HEK293 (cell line): ENCODE results near the gene GPR158.
A peak's percentile ranks its signal among the peaks of the same experiment; 100 is the strongest.

Experiments used
- CTCF ChIA-PET: fragments of 350-600 bp; formaldehyde crosslinking; extraction: SDS; loops from one replicate; lab custom pipeline; 2021; ENCODE audit warnings: antibody characterized with exemption; lab: Yijun Ruan, JAX
- POLR2A ChIA-PET: fragments of 300-600 bp; formaldehyde crosslinking; extraction: SDS; loops from one replicate; lab custom pipeline; 2020; ENCODE audit warnings: antibody characterized with exemption, inconsistent platforms; lab: Yijun Ruan, JAX
- H3K27ac ChIP-seq: fragments of 200-500 bp; sonication (Bioruptor generic); 2 replicates; pipeline ENCODE4 v1.5.1; 2014; ENCODE audit warnings: low read depth, low read length, control low read depth, inconsistent platforms; ENCODE audit errors: extremely low read depth
- H3K36me3 ChIP-seq, 2 experiments: fragments of 200-500 bp in 1 of 2; sonication (Bioruptor generic) in 1 of 2; 1 replicate in 1 of 2; 2 replicates in 1 of 2; pipeline ENCODE4 v1.5.1; 2014 to 2017; ENCODE audit warnings: inconsistent platforms in 2 of 2, low read length in 2 of 2; ENCODE audit not compliant: control insufficient read depth in 2 of 2, insufficient read depth in 1 of 2
- H3K4me1 ChIP-seq: fragments of 200-500 bp; sonication (Bioruptor generic); 2 replicates; pipeline ENCODE4 v1.5.1; 2014; ENCODE audit warnings: mild to moderate bottlenecking, low read length, inconsistent platforms; ENCODE audit not compliant: control insufficient read depth, insufficient read depth
- H3K4me3 ChIP-seq: 2 replicates; pipeline ENCODE4 v1.5.1; 2011; ENCODE audit warnings: low read depth, mild to moderate bottlenecking, control low read depth, low read length, moderate library complexity
- H3K9me3 ChIP-seq: fragments of 200-500 bp; sonication (Bioruptor generic); 2 replicates; pipeline ENCODE4 v1.5.1; 2014; ENCODE audit warnings: low read depth, low read length, inconsistent platforms; ENCODE audit not compliant: control insufficient read depth, insufficient read depth
- HOXA7 ChIP-seq: sonication (generic); formaldehyde crosslinking; IDR thresholded peaks from 2 replicates; pipeline ENCODE4 v1.8.1; 2022; ENCODE audit warnings: missing genetic modification reagents, borderline replicate concordance
- SETDB1 ChIP-seq: IDR thresholded peaks from one replicate; pipeline ENCODE4 v1.6.1; 2017; ENCODE audit warnings: mild to moderate bottlenecking, low read length, moderate library complexity, mixed read lengths; ENCODE audit not compliant: insufficient read length
- SP7 ChIP-seq: fragments of 450-650 bp; formaldehyde crosslinking; IDR thresholded peaks from 2 replicates; pipeline ENCODE4 v1.5.1; 2016; ENCODE audit warnings: missing biosample characterization, missing genetic modification characterization
- ZFP41 ChIP-seq: fragments of 450-650 bp; formaldehyde crosslinking; IDR thresholded peaks from 2 replicates; pipeline ENCODE4 v1.5.1; 2016; ENCODE audit warnings: missing biosample characterization, missing genetic modification characterization, borderline replicate concordance
- ZNF112 ChIP-seq: fragments of 450-650 bp; formaldehyde crosslinking; IDR thresholded peaks from 2 replicates; pipeline ENCODE4 v1.5.0; 2017; ENCODE audit warnings: missing biosample characterization, missing genetic modification characterization
- ZNF133 ChIP-seq: fragments of 450-650 bp; formaldehyde crosslinking; IDR thresholded peaks from 2 replicates; pipeline ENCODE4 v1.5.1; 2016; ENCODE audit warnings: missing biosample characterization, missing genetic modification characterization
- ZNF426 ChIP-seq: fragments of 450-650 bp; formaldehyde crosslinking; IDR thresholded peaks from 2 replicates; pipeline ENCODE4 v1.5.1; 2017; ENCODE audit warnings: missing biosample characterization, missing genetic modification characterization, mild to moderate bottlenecking, inconsistent platforms, moderate library complexity
- ZNF433 ChIP-seq: fragments of 450-650 bp; formaldehyde crosslinking; IDR thresholded peaks from 2 replicates; pipeline ENCODE4 v1.5.1; 2016; ENCODE audit warnings: missing biosample characterization, missing genetic modification characterization, low read depth
- ZNF501 ChIP-seq: fragments of 450-650 bp; formaldehyde crosslinking; IDR thresholded peaks from 2 replicates; pipeline ENCODE4 v1.5.1; 2016; ENCODE audit warnings: missing biosample characterization, missing genetic modification characterization
- ZNF561 ChIP-seq: fragments of 450-650 bp; IDR thresholded peaks from 2 replicates; pipeline ENCODE4 v1.5.1; 2018; ENCODE audit warnings: missing biosample characterization, missing genetic modification characterization, borderline replicate concordance
- ZNF600 ChIP-seq: fragments of 450-650 bp; formaldehyde crosslinking; IDR thresholded peaks from 2 replicates; pipeline ENCODE4 v1.5.1; 2016; ENCODE audit warnings: missing biosample characterization, missing genetic modification characterization
- ZNF629 ChIP-seq: fragments of 450-650 bp; formaldehyde crosslinking; IDR thresholded peaks from 2 replicates; pipeline ENCODE4 v1.5.1; 2017; ENCODE audit warnings: missing biosample characterization, missing genetic modification characterization
- ZNF768 ChIP-seq: fragments of 450-650 bp; formaldehyde crosslinking; IDR thresholded peaks from 2 replicates; pipeline ENCODE4 v1.5.1; 2018; ENCODE audit warnings: missing biosample characterization, mild to moderate bottlenecking, missing genetic modification characterization
- ZNF777 ChIP-seq: fragments of 450-650 bp; formaldehyde crosslinking; IDR thresholded peaks from 2 replicates; pipeline ENCODE4 v1.5.1; 2017; ENCODE audit warnings: missing biosample characterization, missing genetic modification characterization, borderline replicate concordance
- ZNF791 ChIP-seq: fragments of 450-650 bp; formaldehyde crosslinking; IDR thresholded peaks from 2 replicates; pipeline ENCODE4 v1.5.1; 2016; ENCODE audit warnings: missing biosample characterization, missing genetic modification characterization
- ZNF830 ChIP-seq: fragments of 450-650 bp; IDR thresholded peaks from 2 replicates; pipeline ENCODE4 v1.5.0; 2018; ENCODE audit warnings: missing biosample characterization, missing genetic modification characterization, low read depth, mild to moderate bottlenecking, moderate library complexity
- TF ChIP-seq, protein P1 (sequence below): fragments of 450-650 bp; formaldehyde crosslinking; IDR thresholded peaks from 2 replicates; pipeline ENCODE4 v1.5.1; 2016; ENCODE audit warnings: missing biosample characterization, missing genetic modification characterization
- TF ChIP-seq, protein P2 (sequence below): fragments of 450-650 bp; formaldehyde crosslinking; IDR thresholded peaks from 2 replicates; pipeline ENCODE4 v1.5.1; 2017; ENCODE audit warnings: missing biosample characterization, missing genetic modification characterization
- TF ChIP-seq, protein P3 (sequence below): fragments of 450-650 bp; formaldehyde crosslinking; IDR thresholded peaks from 2 replicates; pipeline ENCODE4 v1.5.1; 2017; ENCODE audit warnings: missing biosample characterization, mild to moderate bottlenecking, missing genetic modification characterization, moderate library complexity
- TF ChIP-seq, protein P4 (sequence below): fragments of 450-650 bp; formaldehyde crosslinking; IDR thresholded peaks from 2 replicates; pipeline ENCODE4 v1.5.1; 2017; ENCODE audit warnings: missing biosample characterization, missing genetic modification characterization
- TF ChIP-seq, protein P5 (sequence below): fragments of 450-650 bp; formaldehyde crosslinking; IDR thresholded peaks from 2 replicates; pipeline ENCODE4 v1.5.1; 2017; ENCODE audit warnings: missing biosample characterization, missing genetic modification characterization

Gene GPR158

DNA sequence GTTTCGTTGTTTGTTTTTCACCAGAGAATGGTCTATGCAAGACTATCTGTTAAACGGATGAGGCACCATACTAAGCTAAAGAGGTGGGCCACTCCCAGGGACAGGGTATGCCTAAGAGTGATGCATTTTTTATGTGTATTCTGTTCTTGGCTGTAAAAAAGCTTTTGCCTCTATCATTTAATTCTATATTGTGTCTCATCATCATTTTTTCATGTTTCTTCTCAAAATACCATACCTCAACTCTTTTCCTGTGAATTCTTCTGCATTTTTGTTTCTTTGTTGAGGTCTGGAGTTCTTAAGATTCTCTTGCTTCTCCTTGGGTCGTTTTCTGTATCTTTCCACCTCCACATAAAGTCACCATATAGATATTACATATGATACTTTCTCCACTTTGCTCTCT, 357.4 kb downstream of the GPR158 start (continued):
- no peak for TF ChIP-seq ZNF600 (tag by site-specific recombination)
- TF ChIP-seq, all 188 proteins: peak for 0

DNA sequence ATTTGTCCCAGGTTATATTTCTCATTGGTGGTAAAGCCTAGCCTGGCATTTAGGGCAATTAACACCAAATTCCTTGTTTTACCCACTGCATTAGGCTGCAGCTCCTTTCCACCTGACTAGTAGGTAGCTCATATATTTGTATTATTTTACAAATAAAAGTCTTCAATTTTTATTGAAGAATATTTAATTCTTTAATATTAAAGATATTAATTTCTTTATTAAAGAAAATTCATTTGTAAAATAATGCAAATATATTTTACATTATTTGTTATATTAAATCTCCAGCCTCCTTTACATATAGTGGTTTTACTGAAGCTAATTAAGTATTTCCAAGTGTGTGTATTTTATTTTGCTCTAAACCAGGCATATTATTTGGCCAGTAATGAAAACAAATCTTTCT, 361.2 kb downstream of the GPR158 start:
- CTCF ChIA-PET: interaction anchor here (0.5 to 0.7 kb wide), 2 partner anchors 87 to 318 kb away, joined by 3 to 4 read pairs; no protein-coding TSS in a partner anchor
- TF ChIP-seq ZNF133 (tag by site-specific recombination): no peak
- TF ChIP-seq, protein P1, sequence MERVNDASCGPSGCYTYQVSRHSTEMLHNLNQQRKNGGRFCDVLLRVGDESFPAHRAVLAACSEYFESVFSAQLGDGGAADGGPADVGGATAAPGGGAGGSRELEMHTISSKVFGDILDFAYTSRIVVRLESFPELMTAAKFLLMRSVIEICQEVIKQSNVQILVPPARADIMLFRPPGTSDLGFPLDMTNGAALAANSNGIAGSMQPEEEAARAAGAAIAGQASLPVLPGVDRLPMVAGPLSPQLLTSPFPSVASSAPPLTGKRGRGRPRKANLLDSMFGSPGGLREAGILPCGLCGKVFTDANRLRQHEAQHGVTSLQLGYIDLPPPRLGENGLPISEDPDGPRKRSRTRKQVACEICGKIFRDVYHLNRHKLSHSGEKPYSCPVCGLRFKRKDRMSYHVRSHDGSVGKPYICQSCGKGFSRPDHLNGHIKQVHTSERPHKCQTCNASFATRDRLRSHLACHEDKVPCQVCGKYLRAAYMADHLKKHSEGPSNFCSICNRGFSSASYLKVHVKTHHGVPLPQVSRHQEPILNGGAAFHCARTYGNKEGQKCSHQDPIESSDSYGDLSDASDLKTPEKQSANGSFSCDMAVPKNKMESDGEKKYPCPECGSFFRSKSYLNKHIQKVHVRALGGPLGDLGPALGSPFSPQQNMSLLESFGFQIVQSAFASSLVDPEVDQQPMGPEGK (tag by site-specific recombination): no peak
- TF ChIP-seq ZNF777 (tag by site-specific recombination): no peak
- TF ChIP-seq ZNF501: no peak
- no peak for TF ChIP-seq ZNF830 (tag by site-specific recombination)
- TF ChIP-seq SP7: no peak
- TF ChIP-seq, protein P2, sequence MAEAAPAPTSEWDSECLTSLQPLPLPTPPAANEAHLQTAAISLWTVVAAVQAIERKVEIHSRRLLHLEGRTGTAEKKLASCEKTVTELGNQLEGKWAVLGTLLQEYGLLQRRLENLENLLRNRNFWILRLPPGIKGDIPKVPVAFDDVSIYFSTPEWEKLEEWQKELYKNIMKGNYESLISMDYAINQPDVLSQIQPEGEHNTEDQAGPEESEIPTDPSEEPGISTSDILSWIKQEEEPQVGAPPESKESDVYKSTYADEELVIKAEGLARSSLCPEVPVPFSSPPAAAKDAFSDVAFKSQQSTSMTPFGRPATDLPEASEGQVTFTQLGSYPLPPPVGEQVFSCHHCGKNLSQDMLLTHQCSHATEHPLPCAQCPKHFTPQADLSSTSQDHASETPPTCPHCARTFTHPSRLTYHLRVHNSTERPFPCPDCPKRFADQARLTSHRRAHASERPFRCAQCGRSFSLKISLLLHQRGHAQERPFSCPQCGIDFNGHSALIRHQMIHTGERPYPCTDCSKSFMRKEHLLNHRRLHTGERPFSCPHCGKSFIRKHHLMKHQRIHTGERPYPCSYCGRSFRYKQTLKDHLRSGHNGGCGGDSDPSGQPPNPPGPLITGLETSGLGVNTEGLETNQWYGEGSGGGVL (tag by site-specific recombination): no peak
- no peak for TF ChIP-seq ZNF112
- TF ChIP-seq, protein P3, sequence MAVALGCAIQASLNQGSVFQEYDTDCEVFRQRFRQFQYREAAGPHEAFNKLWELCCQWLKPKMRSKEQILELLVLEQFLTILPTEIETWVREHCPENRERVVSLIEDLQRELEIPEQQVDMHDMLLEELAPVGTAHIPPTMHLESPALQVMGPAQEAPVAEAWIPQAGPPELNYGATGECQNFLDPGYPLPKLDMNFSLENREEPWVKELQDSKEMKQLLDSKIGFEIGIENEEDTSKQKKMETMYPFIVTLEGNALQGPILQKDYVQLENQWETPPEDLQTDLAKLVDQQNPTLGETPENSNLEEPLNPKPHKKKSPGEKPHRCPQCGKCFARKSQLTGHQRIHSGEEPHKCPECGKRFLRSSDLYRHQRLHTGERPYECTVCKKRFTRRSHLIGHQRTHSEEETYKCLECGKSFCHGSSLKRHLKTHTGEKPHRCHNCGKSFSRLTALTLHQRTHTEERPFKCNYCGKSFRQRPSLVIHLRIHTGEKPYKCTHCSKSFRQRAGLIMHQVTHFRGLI (tag by site-specific recombination): no peak
- TF ChIP-seq ZNF426 (tag by site-specific recombination): no peak
- no peak for TF ChIP-seq HOXA7
- TF ChIP-seq ZNF791 (tag by site-specific recombination): no peak
- no peak for TF ChIP-seq ZFP41 (tag by site-specific recombination)
- TF ChIP-seq SETDB1: no peak
- no peaks in the 10 kb centered on the region for H3K36me3 ChIP-seq
- no peaks in the 10 kb centered on the region for H3K9me3 ChIP-seq
- H3K27ac ChIP-seq: no peak overlapping the region
- POLR2A ChIA-PET: no interaction called here
- no peak overlapping the region for H3K4me3 ChIP-seq
- no peaks in the 10 kb centered on the region for H3K4me1 ChIP-seq

DNA sequence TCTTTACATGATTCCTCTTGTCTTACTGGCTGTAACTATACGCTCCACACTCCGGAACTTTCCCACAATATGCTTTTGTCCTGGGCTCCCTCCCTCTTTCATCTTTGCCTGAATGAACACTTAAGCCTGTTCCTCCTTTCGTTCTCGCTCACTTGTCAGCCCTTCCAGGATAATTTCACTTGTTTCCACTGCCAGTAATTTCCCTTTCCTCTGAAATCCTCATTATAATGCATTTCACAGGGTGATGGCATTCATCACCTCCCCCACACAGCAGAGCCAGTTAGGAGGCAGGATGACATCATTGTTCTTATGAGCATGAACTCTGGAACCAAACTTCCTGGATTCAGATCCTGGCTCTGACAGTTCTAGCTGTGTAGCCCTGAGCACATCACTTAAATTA, 372.6 kb downstream of the GPR158 start:
- POLR2A ChIA-PET: no interaction called here
- Histone ChIP-seq H3K4me3 (no peak overlapping the region), H3K4me1 (no peaks in the 10 kb centered on the region), H3K27ac (no peak overlapping the region), H3K9me3 (no peaks in the 10 kb centered on the region), H3K36me3 (no peaks in the 10 kb centered on the region)
- CTCF ChIA-PET: no interaction called here
- TF ChIP-seq ZNF561 (tag by site-specific recombination): no peak
- no peak for TF ChIP-seq ZNF768 (tag by site-specific recombination)
- TF ChIP-seq ZNF433 (tag by site-specific recombination): no peak
- peak; percentile 64 for TF ChIP-seq ZNF629 (tag by site-specific recombination)
- TF ChIP-seq, protein P4, sequence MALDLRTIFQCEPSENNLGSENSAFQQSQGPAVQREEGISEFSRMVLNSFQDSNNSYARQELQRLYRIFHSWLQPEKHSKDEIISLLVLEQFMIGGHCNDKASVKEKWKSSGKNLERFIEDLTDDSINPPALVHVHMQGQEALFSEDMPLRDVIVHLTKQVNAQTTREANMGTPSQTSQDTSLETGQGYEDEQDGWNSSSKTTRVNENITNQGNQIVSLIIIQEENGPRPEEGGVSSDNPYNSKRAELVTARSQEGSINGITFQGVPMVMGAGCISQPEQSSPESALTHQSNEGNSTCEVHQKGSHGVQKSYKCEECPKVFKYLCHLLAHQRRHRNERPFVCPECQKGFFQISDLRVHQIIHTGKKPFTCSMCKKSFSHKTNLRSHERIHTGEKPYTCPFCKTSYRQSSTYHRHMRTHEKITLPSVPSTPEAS (tag by site-specific recombination): no peak
- TF ChIP-seq, protein P5, sequence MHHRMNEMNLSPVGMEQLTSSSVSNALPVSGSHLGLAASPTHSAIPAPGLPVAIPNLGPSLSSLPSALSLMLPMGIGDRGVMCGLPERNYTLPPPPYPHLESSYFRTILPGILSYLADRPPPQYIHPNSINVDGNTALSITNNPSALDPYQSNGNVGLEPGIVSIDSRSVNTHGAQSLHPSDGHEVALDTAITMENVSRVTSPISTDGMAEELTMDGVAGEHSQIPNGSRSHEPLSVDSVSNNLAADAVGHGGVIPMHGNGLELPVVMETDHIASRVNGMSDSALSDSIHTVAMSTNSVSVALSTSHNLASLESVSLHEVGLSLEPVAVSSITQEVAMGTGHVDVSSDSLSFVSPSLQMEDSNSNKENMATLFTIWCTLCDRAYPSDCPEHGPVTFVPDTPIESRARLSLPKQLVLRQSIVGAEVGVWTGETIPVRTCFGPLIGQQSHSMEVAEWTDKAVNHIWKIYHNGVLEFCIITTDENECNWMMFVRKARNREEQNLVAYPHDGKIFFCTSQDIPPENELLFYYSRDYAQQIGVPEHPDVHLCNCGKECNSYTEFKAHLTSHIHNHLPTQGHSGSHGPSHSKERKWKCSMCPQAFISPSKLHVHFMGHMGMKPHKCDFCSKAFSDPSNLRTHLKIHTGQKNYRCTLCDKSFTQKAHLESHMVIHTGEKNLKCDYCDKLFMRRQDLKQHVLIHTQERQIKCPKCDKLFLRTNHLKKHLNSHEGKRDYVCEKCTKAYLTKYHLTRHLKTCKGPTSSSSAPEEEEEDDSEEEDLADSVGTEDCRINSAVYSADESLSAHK (tag by site-specific recombination): no peak
- TF ChIP-seq, protein P2 (tag by site-specific recombination): no peak
